Measurements from ENCODE around the gene PTDSS2.

- TF ChIP-seq CTCF (IDR thresholded peaks at IDR 0.05) (no peak), EZH2 (IDR thresholded peaks at IDR 0.05; ENCODE audit: borderline replicate concordance, insufficient read depth, low read depth, low read length, poor library complexity, severe bottlenecking) (no peak)
Observed at GRCh38 chr11:443542-444199, 6.4 kb upstream of the PTDSS2 start.

All from B cell (primary cell).